CD4-positive, alpha-beta T cell treated with Interferon gamma for 1 hour (primary cell): ENCODE results near the gene BHLHE40.
"Not testable (repeated sequence)": the region's sequence is repeated elsewhere in the genome, so short reads cannot be mapped to it uniquely, and the experiment has no call there.

ENCODE experiments used
- DNase-seq: peaks from one replicate; pipeline ENCODE4 v3.0.0-alpha.2; 2020

Gene BHLHE40

GRCh38 chr3:4979428-4980228, at the start of gene BHLHE40:
BHLHE40 (plus strand) TSS chr3:4979437; CDS start chr3:4979719, 282 bp downstream.
- no peak for DNase-seq

GRCh38 chr3:4930501-4930900, 48.7 kb upstream of the BHLHE40 start:
- DNase-seq = no peak

GRCh38 chr3:4934050-4934449, 45.2 kb upstream of the BHLHE40 start:
- no peak for DNase-seq

GRCh38 chr3:4935347-4935746, 43.9 kb upstream of the BHLHE40 start:
- DNase-seq = no peak

GRCh38 chr3:4936982-4937614, 42.1 kb upstream of the BHLHE40 start:
- no peak for DNase-seq

- no peak for DNase-seq
Measured at GRCh38 chr3:4938281-4938982, 40.8 kb upstream of the BHLHE40 start.

GRCh38 chr3:4939276-4939675, 40.0 kb upstream of the BHLHE40 start:
- no peak for DNase-seq

GRCh38 chr3:4940985-4941384, 38.3 kb upstream of the BHLHE40 start:
- no peak for DNase-seq

- no peak for DNase-seq
Measured at GRCh38 chr3:4943549-4943948, 35.7 kb upstream of the BHLHE40 start.

GRCh38 chr3:4945324-4945723, 33.9 kb upstream of the BHLHE40 start:
- DNase-seq = no peak

GRCh38 chr3:4947028-4947427, 32.2 kb upstream of the BHLHE40 start:
- no peak for DNase-seq

- DNase-seq = no peak
Measured at GRCh38 chr3:4948395-4948794, 30.8 kb upstream of the BHLHE40 start.

- DNase-seq = no peak
Measured at GRCh38 chr3:4949004-4949403, 30.2 kb upstream of the BHLHE40 start.

- DNase-seq = no peak
Measured at GRCh38 chr3:4949659-4950058, 29.6 kb upstream of the BHLHE40 start.

- no peak for DNase-seq
Measured at GRCh38 chr3:4950351-4950784, 28.9 kb upstream of the BHLHE40 start.

- DNase-seq = no peak
Measured at GRCh38 chr3:4950948-4951347, 28.3 kb upstream of the BHLHE40 start.

GRCh38 chr3:4953119-4953518, 26.1 kb upstream of the BHLHE40 start:
- no peak for DNase-seq

- no peak for DNase-seq
Measured at GRCh38 chr3:4954256-4955000, 24.8 kb upstream of the BHLHE40 start.

- DNase-seq = no peak
Measured at GRCh38 chr3:4956099-4956498, 23.1 kb upstream of the BHLHE40 start.

GRCh38 chr3:4956738-4957137, 22.5 kb upstream of the BHLHE40 start:
- DNase-seq = no peak

GRCh38 chr3:4957978-4958377, 21.3 kb upstream of the BHLHE40 start:
- no peak for DNase-seq

- no peak for DNase-seq
Measured at GRCh38 chr3:4959180-4959579, 20.1 kb upstream of the BHLHE40 start.

GRCh38 chr3:4961865-4962264, 17.4 kb upstream of the BHLHE40 start:
- DNase-seq = not testable (repeated sequence)
